Measurements from ENCODE around the gene AGO4. TPM values are rescaled to one million over a fixed set of nuclear protein-coding genes. Genes with fewer than 3 reads are reported as not detected.

The AGO4 gene
- polyA plus RNA-seq, 2 of the 4 experiments (the other 2 are of a cell fraction): 3.1 to 4.7 TPM

GRCh38 chr1:35788139-35788538, 19.7 kb upstream of the AGO4 start:
- FAIRE-seq (no peak), DNase-seq (ENCODE audit: low read depth in 1 of 2, low spot score in 1 of 2) (no peak), ATAC-seq (no peak)
- no peaks in the 10 kb centered on the region for H3K4me1 ChIP-seq
- H3K9me3 ChIP-seq: no peaks in the 10 kb centered on the region
- H3K27ac ChIP-seq: no peak overlapping the region
- CTCF ChIA-PET: interaction anchor here (0.6 kb wide), 1 partner anchor 146 kb away, joined by 3 read pairs; no protein-coding TSS in a partner anchor
- WGBS (ENCODE audit: missing lambda C conversion rate): 37% methylated on average over 3 of the region's 3 CpGs
- TF ChIP-seq POLR2A (IDR thresholded peaks at IDR 0.05; ENCODE audit: low read length) (no peak), HOXA7 (CRISPR knock-in tag; IDR thresholded peaks at IDR 0.05) (no peak)
- no peak overlapping the region for H3K4me2 ChIP-seq
- POLR2A ChIA-PET: no interaction called here
- no peak overlapping the region for H3K4me3 ChIP-seq

- FAIRE-seq: no peak
- 59% methylated on average over 2 of the region's 2 CpGs for WGBS (ENCODE audit: missing lambda C conversion rate)
- CTCF ChIA-PET: no interaction called here
Observed at GRCh38 chr1:35790670-35791069, 17.1 kb upstream of the AGO4 start.

GRCh38 chr1:35795295-35795694, 12.5 kb upstream of the AGO4 start:
- CTCF ChIA-PET: interaction anchor here (0.6 kb wide), 1 partner anchor 23 kb away, joined by 3 read pairs; no protein-coding TSS in a partner anchor
- no peak for FAIRE-seq

More at GRCh38 chr1:35790670-35791069, 17.1 kb upstream of the AGO4 start:
- Histone ChIP-seq H3K4me1 (no peaks in the 10 kb centered on the region), H3K27ac (no peak overlapping the region), H3K4me2 (no peak overlapping the region), H3K9me3 (no peaks in the 10 kb centered on the region), H3K4me3 (no peak overlapping the region)
- ATAC-seq (no peak), DNase-seq (ENCODE audit: low read depth in 1 of 2, low spot score in 1 of 2) (no peak)
- TF ChIP-seq BHLHE40 (IDR thresholded peaks at IDR 0.05; ENCODE audit: low read depth, low read length) (no peak), USF2 (IDR thresholded peaks at IDR 0.05) (no peak), RFX5 (IDR thresholded peaks at IDR 0.05) (no peak)
- POLR2A ChIA-PET: no interaction called here

More at GRCh38 chr1:35795295-35795694, 12.5 kb upstream of the AGO4 start:
- DNase-seq (ENCODE audit: low read depth in 1 of 2, low spot score in 1 of 2): no peak
- Histone ChIP-seq H3K4me1 (no peaks in the 10 kb centered on the region), H3K27ac (no peak overlapping the region), H3K4me3 (no peak overlapping the region), H3K9me3 (no peaks in the 10 kb centered on the region), H3K4me2 (no peak overlapping the region)
- POLR2A ChIA-PET: no interaction called here
- ATAC-seq: no peak
- WGBS (ENCODE audit: missing lambda C conversion rate): 74% methylated on average over 7 of the region's 7 CpGs
- no peak for TF ChIP-seq CEBPB (IDR thresholded peaks at IDR 0.05)
- TF ChIP-seq NPAS2 (CRISPR knock-in tag; IDR thresholded peaks at IDR 0.05; ENCODE audit: borderline replicate concordance): no peak
- TF ChIP-seq CHD2 (IDR thresholded peaks at IDR 0.05; ENCODE audit: low read length, partially characterized antibody): no peak
- no peak for TF ChIP-seq HMGXB4 (CRISPR knock-in tag; IDR thresholded peaks at IDR 0.05; ENCODE audit: borderline replicate concordance)
- no peak for TF ChIP-seq HEYL (CRISPR knock-in tag; IDR thresholded peaks at IDR 0.05)
- no peak for TF ChIP-seq REST (IDR thresholded peaks at IDR 0.05)
- TF ChIP-seq TFCP2L1 (CRISPR knock-in tag; IDR thresholded peaks at IDR 0.05): no peak
- TF ChIP-seq GATA3 (IDR thresholded peaks at IDR 0.05; ENCODE audit: borderline replicate concordance): no peak
- no peak for TF ChIP-seq HOXB5 (CRISPR knock-in tag; IDR thresholded peaks at IDR 0.05)
- TF ChIP-seq JUN (IDR thresholded peaks at IDR 0.05): no peak
- TF ChIP-seq EP300 (IDR thresholded peaks at IDR 0.05): no peak
- TF ChIP-seq ZC3H11A (IDR thresholded peaks at IDR 0.05): no peak
- TF ChIP-seq ESRRA (IDR thresholded peaks at IDR 0.05; ENCODE audit: borderline replicate concordance, low read length): no peak
- no peak for TF ChIP-seq HOXB13 (CRISPR knock-in tag; IDR thresholded peaks at IDR 0.05; ENCODE audit: low read depth)
- TF ChIP-seq CBX2 (IDR thresholded peaks at IDR 0.05; ENCODE audit: borderline replicate concordance, low read depth): no peak

All from A549 (cell line).